Heart right ventricle (tissue), 16 donors: ENCODE measurements around the gene PRTFDC1. TPM values are rescaled to one million over a fixed set of nuclear protein-coding genes. Genes with fewer than 3 reads are reported as not detected.
A peak's percentile ranks its signal among the peaks of the same experiment; 100 is the strongest.
"Not testable (repeated sequence)": the region's sequence is repeated elsewhere in the genome, so short reads cannot be mapped to it uniquely, and the experiment has no call there.

Experiments used
- ATAC-seq, 8 donors: fragments of 200-7000 bp; cut with Tn5 transposase; one replicate each; pipeline ENCODE4 v1.9.1; 2020; ENCODE audit warnings: mild to moderate bottlenecking in 8 of 8, moderate library complexity in 8 of 8, moderate number of reproducible peaks in 1 of 8
- DNase-seq, 2 donors: peaks; one replicate each; pipeline ENCODE4 v3.0.0-alpha.2; 2020
- H3K27ac ChIP-seq, 10 donors: fragments of 200-600 bp; sonication (generic) in 2 of 10; one replicate each; pipeline versions ENCODE4 v1.5.0 to v1.8.0; 2020 to 2022; ENCODE audit warnings: mild to moderate bottlenecking in 3 of 10
- H3K27me3 ChIP-seq, 7 donors: fragments of 200-600 bp; one replicate each; pipeline ENCODE4 v1.8.0; 2021 to 2022; ENCODE audit warnings: mild to moderate bottlenecking in 2 of 7
- H3K36me3 ChIP-seq, 9 donors: fragments of 200-600 bp; sonication (generic) in 1 of 9; one replicate each; pipeline versions ENCODE4 v1.5.0 to v1.8.0; 2020 to 2022; ENCODE audit warnings: mild to moderate bottlenecking in 2 of 9
- H3K4me1 ChIP-seq, 9 donors: fragments of 200-600 bp; sonication (generic) in 1 of 9; one replicate each; pipeline versions ENCODE4 v1.5.0 to v1.8.0; 2020 to 2022; ENCODE audit warnings: mild to moderate bottlenecking in 4 of 9
- H3K4me3 ChIP-seq, 10 donors: fragments of 200-600 bp; sonication (generic) in 2 of 10; one replicate each; pipeline versions ENCODE4 v1.5.0 to v1.8.0; 2020 to 2022; ENCODE audit warnings: mild to moderate bottlenecking in 7 of 10, moderate library complexity in 2 of 10
- H3K9me3 ChIP-seq, 11 donors: fragments of 200-600 bp in 10 of 11; sonication (generic) in 2 of 11; one replicate each; pipeline versions ENCODE4 v1.5.0 to v1.8.0; 2013 to 2022; ENCODE audit warnings: mild to moderate bottlenecking in 2 of 11, control low read depth in 1 of 11, moderate library complexity in 1 of 11
- CTCF ChIP-seq, 9 donors: fragments of 200-600 bp; sonication (generic) in 2 of 9; IDR thresholded peaks; one replicate each; pipeline versions ENCODE4 v1.5.0 to v1.8.0; 2021 to 2022; ENCODE audit warnings: antibody characterized with exemption in 9 of 9, mild to moderate bottlenecking in 5 of 9, moderate library complexity in 1 of 9
- WGBS, 2 donors: extraction: QIAGEN DNeasy Blood & Tissue Kit; methylation state at CpG; one replicate each; pipeline ENCODE4 v1.1.7; 2013; ENCODE audit warnings: inconsistent platforms in 1 of 2; 5-methylcytosine and 5-hydroxymethylcytosine counted together
- intact Hi-C, 10 donors: fragments of 100-400 bp; cut with DNase I; formaldehyde crosslinking; loops; one replicate each; pipeline versions ENCODE4 v1.11.1 to v1.14.2; 2022
- polyA plus RNA-seq, 2 donors: library from polyadenylated mRNA; stranded (reverse); fragments of 200-250 nt; gene quantifications; one replicate each; pipeline ENCODE4 v1.2.3, GENCODE V29; 2013
- total RNA-seq, 10 donors: library from RNA; stranded (reverse); fragmentation: NEBNext Ultra II Directional in 3 of 10; extraction: Animal tissue kit (Norgen Biotek cat#: 25700) in 3 of 10; gene quantifications; one replicate each; pipeline versions ENCODE4 v1.2.1 to v1.2.4, GENCODE V29; 2021 to 2023
- donor health status: Arrhythmogenic right ventricular cardiomyopathy.
- donor health status: ischemic (EF 13 %, LVEDD 7.1; RV severe dilation, severe dysfunction).
- donor health status: healthy with polysubstance abuse.
- donor health status: DM: no; HTN: yes; CAD: no.
- donor health status: DM: no; HTN: no; CAD: no.
- donor health status: ischemic (EF 25% LVEDD 6.9; RV normal size, moderate dysfunction).
- donor health status: ischemic (EF 25% LVEDD 5.7; RV mildly dilated, moderate dysfunction).
- donor health status: healthy.
- donor health status: DM: yes; HTN: yes; CAD: no.
- donor health status: Ischemic cardiomyopathy.
- donor health status: ischemic (EF 35%, LVEDD 5.7; RV mildly dilated, moderate dysfunction).
- donor health status: nonischemic (EF 11% LVEDD 7.7; RV severe dilation, severe dysfunction).
- donor health status: DM: yes; HTN: yes; CAD: no.
- donor health status: PGD.
- donor health status: ischemic (EF 29% LVEDD 5.4; RV normal size, mild dysfunction).
- donor health status: nonischemic (EF 23%, LVEDD 6.1; RV moderate dilation, normal function).

PRTFDC1 gene
- total and polyA plus RNA-seq, 12 donors: 2.5 to 11.4 (median 5.0) TPM

GRCh38 chr10:24920907-24921881 is 31.2 kb downstream of the PRTFDC1 start:
- no peak for TF ChIP-seq CTCF (IDR thresholded peaks at IDR 0.05)
- WGBS, 2 donors: 49 to 54% methylated on average over 7 of the region's 7 CpGs
- H3K36me3 ChIP-seq: no peaks in the 10 kb centered on the region

GRCh38 chr10:24920192-24920591 is 32.2 kb downstream of the PRTFDC1 start:
- H3K36me3 ChIP-seq, H3K4me3 ChIP-seq, H3K27me3 ChIP-seq, DNase-seq, intact Hi-C loops, ATAC-seq: not testable (repeated sequence)
- 95 to 100% methylated on average over 2 of the region's 2 CpGs for WGBS, 2 donors
- Histone ChIP-seq H3K4me1 (peaks cover 0 to 28% (median 6%) of the 10 kb centered on the region in 9 donors), H3K9me3 (peaks cover 0 to 17% (median 0%) of the 10 kb centered on the region in 11 donors), H3K27ac (peak overlapping the region in 1 of 10 donors; percentile 73)

More at GRCh38 chr10:24920907-24921881, 31.2 kb downstream of the PRTFDC1 start:
- Histone ChIP-seq H3K4me1 (peaks cover 0 to 19% (median 5%) of the 10 kb centered on the region in 9 donors), H3K9me3 (peaks cover 0 to 17% (median 0%) of the 10 kb centered on the region in 11 donors), H3K4me3 (no peak overlapping the region), H3K27ac (peak overlapping the region in 5 of 10 donors; percentile 3 to 73 (median 21)), H3K27me3 (no peaks in the 10 kb centered on the region)
- ATAC-seq (peak; percentile 55 to 99 (median 90)), DNase-seq (peak in 1 of 2 donors; percentile 63)
- intact Hi-C loops: no loop called here

- ATAC-seq, DNase-seq, H3K27ac ChIP-seq, H3K27me3 ChIP-seq, H3K4me3 ChIP-seq, intact Hi-C loops, H3K36me3 ChIP-seq: not testable (repeated sequence)
- peaks cover 0 to 28% (median 6%) of the 10 kb centered on the region in 9 donors for H3K4me1 ChIP-seq
- whole genome bisulfite sequencing, 2 donors: 95 to 97% methylated on average over 1 of the region's 1 CpG
- peaks cover 0 to 13% (median 0%) of the 10 kb centered on the region in 11 donors for H3K9me3 ChIP-seq
Observed at GRCh38 chr10:24919629-24920028, 32.8 kb downstream of the PRTFDC1 start.

- DNase-seq (no peak), ATAC-seq (no peak)
- intact Hi-C loops: no loop called here
- Histone ChIP-seq H3K4me1 (peaks cover 0 to 35% (median 6%) of the 10 kb centered on the region in 9 donors), H3K9me3 (peaks cover 0 to 9% (median 0%) of the 10 kb centered on the region in 11 donors), H3K27ac (no peak overlapping the region), H3K4me3 (no peak overlapping the region), H3K27me3 (no peaks in the 10 kb centered on the region), H3K36me3 (no peaks in the 10 kb centered on the region)
- no peak for TF ChIP-seq CTCF (IDR thresholded peaks at IDR 0.05)
Observed at GRCh38 chr10:24917979-24918378, 34.4 kb downstream of the PRTFDC1 start.

GRCh38 chr10:24917493-24917892 is 34.9 kb downstream of the PRTFDC1 start:
- no peak overlapping the region for H3K27ac ChIP-seq
- H3K4me1 ChIP-seq: peaks cover 0 to 40% (median 8%) of the 10 kb centered on the region in 9 donors
- peaks cover 0 to 9% (median 0%) of the 10 kb centered on the region in 11 donors for H3K9me3 ChIP-seq
- intact Hi-C loops: no loop called here
- H3K4me3 ChIP-seq: no peak overlapping the region
- H3K36me3 ChIP-seq: no peaks in the 10 kb centered on the region
- H3K27me3 ChIP-seq: no peaks in the 10 kb centered on the region
- ATAC-seq (no peak), DNase-seq (no peak)
- no peak for TF ChIP-seq CTCF (IDR thresholded peaks at IDR 0.05)
- WGBS, 2 donors: 97% methylated on average over 3 of the region's 3 CpGs
